HepG2 (cell line): ENCODE results near the gene GUSB. TPM values are rescaled to one million over a fixed set of nuclear protein-coding genes. Genes with fewer than 3 reads are reported as not detected.
"Not testable (repeated sequence)": the region's sequence is repeated elsewhere in the genome, so short reads cannot be mapped to it uniquely, and the experiment has no call there.

Experiments
- ATAC-seq: fragments of 200-7000 bp; cut with Tn5 transposase; 3 replicates; pipeline ENCODE4 v1.9.1; 2020; ENCODE audit warnings: mild to moderate bottlenecking, moderate library complexity
- BruUV-seq: library from RNA; stranded (reverse); fragments of 400-500 nt; replicated peaks from 2 replicates; lab custom pipeline; 2021; lab: Mats Ljungman, UMichigan
- CTCF ChIA-PET: fragments of 300-600 bp; formaldehyde crosslinking; extraction: SDS; loops from one replicate; lab custom pipeline; 2021; ENCODE audit warnings: low total read pairs, inconsistent platforms, low intra/inter-chr PET ratio; lab: Yijun Ruan, JAX
- POLR2A ChIA-PET: fragments of 350-600 bp; sonication (Branson Sonifier 250); formaldehyde crosslinking; loops from one replicate; lab custom pipeline; 2020; ENCODE audit warnings: antibody characterized with exemption, inconsistent platforms; lab: Yijun Ruan, JAX
- DNase-seq: peaks from one replicate; pipeline ENCODE4 v3.0.0-alpha.2; 2015; ENCODE audit warnings: low spot score
- FAIRE-seq: peaks from 3 replicates; lab custom pipeline; 2011; peaks lifted over from hg19 to GRCh38; lab: Jason Lieb, UNC
- H2AFZ ChIP-seq: one replicate; pipeline ENCODE4 v1.6.1; 2011; ENCODE audit warnings: low read length, inconsistent platforms
- H3K27ac ChIP-seq: fragments of 300-600 bp; 3 replicates; pipeline ENCODE4 v1.8.0; 2011; ENCODE audit warnings: mixed run types, mild to moderate bottlenecking, mixed read lengths, low read length, inconsistent platforms; ENCODE audit not compliant: insufficient read depth; ENCODE audit errors: extremely low read length
- H3K27me3 ChIP-seq, 2 experiments: fragments of 200-600 bp in 1 of 2; 2 replicates in 1 of 2; 3 replicates in 1 of 2; pipeline versions ENCODE4 v1.6.0 to v1.8.0; 2011; ENCODE audit warnings: low read length in 2 of 2, mild to moderate bottlenecking in 2 of 2, moderate library complexity in 2 of 2, inconsistent platforms in 1 of 2; ENCODE audit not compliant: insufficient read depth in 2 of 2, control insufficient read depth in 1 of 2
- H3K36me3 ChIP-seq, 2 experiments: fragments of 200-600 bp in 1 of 2; replicated peaks in 1 of 2; 2 replicates in 1 of 2; 3 replicates in 1 of 2; pipeline versions ENCODE4 v1.5.1 to v1.8.0; 2011; ENCODE audit warnings: low read length in 2 of 2, inconsistent platforms in 1 of 2; ENCODE audit not compliant: insufficient read depth in 2 of 2, control insufficient read depth in 1 of 2
- H3K4me1 ChIP-seq: 2 replicates; pipeline ENCODE4 v1.5.1; 2012; ENCODE audit warnings: low read length, inconsistent platforms; ENCODE audit not compliant: insufficient read depth
- H3K4me2 ChIP-seq: 2 replicates; pipeline ENCODE4 v1.6.0; 2011; ENCODE audit warnings: low read depth, low read length, inconsistent platforms
- H3K4me3 ChIP-seq, 3 experiments: fragments of 200-600 bp in 1 of 3; sonication (generic), shearing (Covaris generic) in 1 of 3; replicated peaks in 1 of 3; 2 replicates each; pipeline ENCODE4 v1.5.1; 2011 to 2016; ENCODE audit warnings: low read length in 3 of 3, inconsistent platforms in 2 of 3, low read depth in 2 of 3, mild to moderate bottlenecking in 2 of 3, control low read depth in 1 of 3, mixed read lengths in 1 of 3; ENCODE audit not compliant: insufficient read depth in 1 of 3
- H3K79me2 ChIP-seq: one replicate; pipeline ENCODE4 v1.6.1; 2011; ENCODE audit warnings: low read length, inconsistent platforms; ENCODE audit not compliant: insufficient read depth
- H3K9ac ChIP-seq: 2 replicates; pipeline ENCODE4 v1.6.0; 2011; ENCODE audit warnings: mild to moderate bottlenecking, low read depth, low read length, inconsistent platforms; ENCODE audit not compliant: insufficient read depth
- H3K9me3 ChIP-seq: 2 replicates; pipeline ENCODE4 v1.5.1; 2012; ENCODE audit warnings: mild to moderate bottlenecking, low read length
- H4K20me1 ChIP-seq: 2 replicates; pipeline ENCODE4 v1.6.0; 2011; ENCODE audit warnings: inconsistent platforms, mild to moderate bottlenecking, low read length, moderate library complexity; ENCODE audit not compliant: insufficient read depth
- ARID4A ChIP-seq: sonication (generic); formaldehyde crosslinking; IDR thresholded peaks from 2 replicates; pipeline ENCODE4 v1.5.0; 2020; ENCODE audit warnings: mild to moderate bottlenecking, missing genetic modification reagents, borderline replicate concordance
- HMG20A ChIP-seq: IDR thresholded peaks from 2 replicates; pipeline ENCODE4 v1.6.1; 2016; ENCODE audit warnings: borderline replicate concordance
- MED1 ChIP-seq: sonication (generic); formaldehyde crosslinking; IDR thresholded peaks from 2 replicates; pipeline ENCODE4 v1.4.0; 2020; ENCODE audit warnings: missing genetic modification reagents
- MEF2D ChIP-seq: sonication (generic); formaldehyde crosslinking; IDR thresholded peaks from 2 replicates; pipeline ENCODE4 v1.5.1; 2020; ENCODE audit warnings: mild to moderate bottlenecking, missing genetic modification reagents
- MYC ChIP-seq: sonication (generic); formaldehyde crosslinking; IDR thresholded peaks from 2 replicates; pipeline ENCODE4 v1.9.0; 2021; ENCODE audit warnings: missing genetic modification reagents, borderline replicate concordance
- ZNF597 ChIP-seq: sonication (generic); formaldehyde crosslinking; IDR thresholded peaks from 2 replicates; pipeline ENCODE4 v1.5.0; 2020; ENCODE audit warnings: missing genetic modification reagents
- ZNF605 ChIP-seq: sonication (generic); formaldehyde crosslinking; IDR thresholded peaks from 2 replicates; pipeline ENCODE4 v1.8.0; 2022; ENCODE audit warnings: mild to moderate bottlenecking, missing genetic modification reagents
- ZSCAN29 ChIP-seq: sonication (generic); formaldehyde crosslinking; conservative IDR thresholded peaks from 2 replicates; pipeline ENCODE4 v1.4.0; 2020; ENCODE audit warnings: mild to moderate bottlenecking, missing genetic modification reagents
- WGBS: methylation state at CpG from one replicate; pipeline ENCODE4 v1.1.6; 2017; ENCODE audit warnings: low lambda C conversion rate; 5-methylcytosine and 5-hydroxymethylcytosine counted together
- in situ Hi-C: cut with HindIII; loops from 2 replicates; pipeline ENCODE4 v1.10.0; 2017; ENCODE audit warnings: low pct_unique_long_range_greater_than_20kb; ENCODE audit not compliant: extremely low pct_ligation_motif_present
- intact Hi-C: fragments of 100-400 bp; cut with micrococcal nuclease; formaldehyde crosslinking; loops from one replicate; pipeline ENCODE4 v1.10.0; 2022; ENCODE audit not compliant: unreplicated experiment
- polyA plus RNA-seq, 8 experiments: library from polyadenylated mRNA; depleted of rRNA in 3 of 8; stranded (reverse) in 7 of 8; unstranded in 1 of 8; fragments of >200 nt; fragmentation: Illumina TruSeq in 4 of 8; extraction: Trizol in 4 of 8; gene quantifications; 2 replicates each; pipeline versions ENCODE4 v1.2.1 to v1.2.3, GENCODE V29; 2011 to 2016; ENCODE audit warnings: low read depth in 4 of 8, missing spikeins in 1 of 8, mixed read lengths in 1 of 8; ENCODE audit not compliant: insufficient read depth in 1 of 8
- total RNA-seq, 5 experiments: library from RNA; depleted of rRNA; stranded (reverse); fragments of >200 nt; fragmentation: Illumina TruSeq; extraction: Trizol; gene quantifications; 2 replicates each; pipeline ENCODE4 v1.2.3, GENCODE V29; 2016; ENCODE audit warnings: low read depth in 1 of 5

GUSB gene
- total and polyA plus RNA-seq, 2 of the 13 experiments (the other 11 are each of a cell fraction or from before 2014, with no cell fraction given) = 18.8 to 60.0 TPM

- no peaks in the 10 kb centered on the region for H3K79me2 ChIP-seq
- CTCF ChIA-PET = no interaction called here
- H4K20me1 ChIP-seq = no peaks in the 10 kb centered on the region
- peaks cover 44% of the 10 kb centered on the region for H3K4me1 ChIP-seq
- H3K4me2 ChIP-seq = no peak overlapping the region
- ATAC-seq = no peak
- no peaks in the 10 kb centered on the region for H3K27me3 ChIP-seq
- H3K27ac ChIP-seq = no peak overlapping the region
- no peak for TF ChIP-seq ZNF597 (CRISPR knock-in tag)
- TF ChIP-seq, all 625 proteins: peak for 0
- Histone ChIP-seq H3K9me3 (no peaks in the 10 kb centered on the region), H3K9ac (no peak overlapping the region), H3K4me3 (no peak overlapping the region), H3K36me3 (no peaks in the 10 kb centered on the region), H2AFZ (no peak overlapping the region)
- POLR2A ChIA-PET = no interaction called here
- intact Hi-C loops = no loop called here
- no peak for FAIRE-seq
- 97% methylated on average over 6 of the region's 6 CpGs for WGBS
- BruUV-seq = no TSS peak
- in situ Hi-C loops = loop anchor here (25.0 kb wide), 1 partner anchor 270 kb away; no protein-coding TSS in a partner anchor
- no peak for DNase-seq
Observed at GRCh38 chr7:66007232-66007631, 25.2 kb upstream of the GUSB start.

GRCh38 chr7:66005115-66005671 is 23.2 kb upstream of the GUSB start:
- intact Hi-C loops = not testable (repeated sequence)
- TF ChIP-seq MEF2D (CRISPR knock-in tag) = peak; percentile 50; the same call in 1 of the 2 replicates
- peak; percentile 63 for TF ChIP-seq MED1 (CRISPR knock-in tag)
- TF ChIP-seq ZSCAN29 = 0 out of 2 replicates have a peak, but pooled peaks have one; percentile 56
- TF ChIP-seq ARID4A (CRISPR knock-in tag) = peak; percentile 24; the same call in 1 of the 2 replicates
- 0 out of 2 replicates have a peak, but pooled peaks have one; percentile 23 for TF ChIP-seq ZNF605
- peak; percentile 33; the same call in 1 of the 2 replicates for TF ChIP-seq HMG20A (CRISPR knock-in tag)
- peak; percentile 43; the same call in 1 of the 2 replicates for TF ChIP-seq MYC (CRISPR knock-in tag)

More at GRCh38 chr7:66005115-66005671, 23.2 kb upstream of the GUSB start:
- Histone ChIP-seq H3K4me3 (peak overlapping the region in 1 of 3 experiments; percentile 30; a peak in 1 of 6 replicates), H3K4me2 (peak overlapping the region; percentile 70), H2AFZ (peak overlapping the region; percentile 46), H3K9ac (peak overlapping the region; percentile 31), H3K27ac (peak overlapping the region; percentile 64), H3K4me1 (peaks cover 50% of the 10 kb centered on the region)
- H4K20me1 ChIP-seq, H3K9me3 ChIP-seq, H3K36me3 ChIP-seq, H3K79me2 ChIP-seq, DNase-seq, CTCF ChIA-PET, FAIRE-seq, BruUV-seq, ATAC-seq, H3K27me3 ChIP-seq: not testable (repeated sequence)
- in situ Hi-C loops = loop anchor here (25.0 kb wide), 1 partner anchor 268 kb away; no protein-coding TSS in a partner anchor
- POLR2A ChIA-PET = interaction anchor here (1.3 kb wide), 1 partner anchor 70 kb away, joined by 5 read pairs; the partner anchor contains the start of gene ASL
- 47% methylated on average over 4 of the region's 8 CpGs for WGBS
